ENCODE measurements around the gene RACGAP1.

GRCh38 chr12:50021031-50021430, 4.3 kb downstream of the RACGAP1 start:
- TF ChIP-seq, protein P1, sequence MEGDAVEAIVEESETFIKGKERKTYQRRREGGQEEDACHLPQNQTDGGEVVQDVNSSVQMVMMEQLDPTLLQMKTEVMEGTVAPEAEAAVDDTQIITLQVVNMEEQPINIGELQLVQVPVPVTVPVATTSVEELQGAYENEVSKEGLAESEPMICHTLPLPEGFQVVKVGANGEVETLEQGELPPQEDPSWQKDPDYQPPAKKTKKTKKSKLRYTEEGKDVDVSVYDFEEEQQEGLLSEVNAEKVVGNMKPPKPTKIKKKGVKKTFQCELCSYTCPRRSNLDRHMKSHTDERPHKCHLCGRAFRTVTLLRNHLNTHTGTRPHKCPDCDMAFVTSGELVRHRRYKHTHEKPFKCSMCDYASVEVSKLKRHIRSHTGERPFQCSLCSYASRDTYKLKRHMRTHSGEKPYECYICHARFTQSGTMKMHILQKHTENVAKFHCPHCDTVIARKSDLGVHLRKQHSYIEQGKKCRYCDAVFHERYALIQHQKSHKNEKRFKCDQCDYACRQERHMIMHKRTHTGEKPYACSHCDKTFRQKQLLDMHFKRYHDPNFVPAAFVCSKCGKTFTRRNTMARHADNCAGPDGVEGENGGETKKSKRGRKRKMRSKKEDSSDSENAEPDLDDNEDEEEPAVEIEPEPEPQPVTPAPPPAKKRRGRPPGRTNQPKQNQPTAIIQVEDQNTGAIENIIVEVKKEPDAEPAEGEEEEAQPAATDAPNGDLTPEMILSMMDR (IDR thresholded peaks at IDR 0.05; ENCODE audit: insufficient read depth, low read depth, low read length), result no peak
- no peak for TF ChIP-seq EZH2 (IDR thresholded peaks at IDR 0.05; ENCODE audit: insufficient read depth, low read length)

Data from astrocyte (in vitro differentiated cells and primary cell).